ENCODE data around the gene THPO.

DNA sequence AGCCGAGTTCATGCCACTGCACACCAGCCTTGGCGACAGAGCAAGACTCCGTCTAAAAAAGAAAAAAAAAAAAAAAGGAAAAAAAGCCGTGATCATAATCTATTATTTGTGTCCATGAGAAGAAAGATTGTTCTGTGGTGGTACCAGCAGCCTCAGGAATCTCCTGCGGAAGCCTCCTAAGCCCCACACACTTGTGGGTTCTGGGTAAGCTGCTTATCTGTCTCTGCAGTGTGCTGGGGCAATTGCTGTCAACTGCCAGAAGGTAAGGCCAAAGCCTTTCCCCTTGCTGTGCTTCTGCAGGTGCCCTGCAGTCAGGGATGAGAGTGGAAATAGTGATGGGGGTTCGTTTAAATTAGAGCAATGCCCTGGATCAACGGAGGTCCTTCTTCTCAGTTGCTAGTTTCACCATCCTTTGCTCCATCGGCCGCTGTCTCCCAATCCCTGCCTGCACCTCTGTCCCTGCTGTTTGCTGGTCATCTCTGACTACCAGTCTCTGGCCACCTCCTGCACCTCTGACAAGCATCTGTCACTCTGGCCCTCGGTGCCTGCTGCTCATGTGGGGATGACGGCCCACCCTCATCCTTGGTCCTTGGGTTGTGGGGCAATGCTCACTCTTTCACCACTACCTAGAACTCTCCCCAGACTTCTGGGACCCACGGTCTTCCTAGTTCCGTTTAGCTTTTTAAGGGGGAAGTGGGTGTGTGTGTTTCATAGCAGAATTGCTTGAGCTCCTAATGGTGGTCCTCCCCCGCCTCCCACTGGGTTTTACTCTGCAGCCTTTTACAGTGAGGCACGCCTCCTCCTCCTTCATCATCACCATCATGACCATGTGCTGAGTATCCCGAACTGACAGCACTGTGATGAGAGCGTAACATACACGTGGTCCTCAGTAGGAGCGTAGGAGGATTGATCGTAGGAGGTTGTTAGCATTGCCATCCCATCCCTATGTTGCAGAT is 27.3 kb upstream of the THPO start:
- no peak for TF ChIP-seq CTCF (IDR thresholded peaks at IDR 0.05)
- no peak for TF ChIP-seq EP300 (IDR thresholded peaks at IDR 0.05)
- no peak for TF ChIP-seq POLR2A (IDR thresholded peaks at IDR 0.05)
- no peak for TF ChIP-seq POLR2AphosphoS5 (IDR thresholded peaks at IDR 0.05)

Data from stomach (tissue), 4 donors.